H9 (cell line): ENCODE measurements around the gene OPRD1. TPM values are rescaled to one million over a fixed set of nuclear protein-coding genes. Genes with fewer than 3 reads are reported as not detected.

Experiments
- DNase-seq: peaks from one replicate; pipeline ENCODE4 v3.0.0-alpha.2; 2017
- H2AFZ ChIP-seq: one replicate; pipeline ENCODE4 v1.6.1; 2013; ENCODE audit warnings: mild to moderate bottlenecking, low read length, control low read depth, moderate library complexity
- H2AK5ac ChIP-seq: 2 replicates; pipeline ENCODE4 v1.6.1; 2013; ENCODE audit warnings: low read length, control low read depth, mixed read lengths; ENCODE audit not compliant: insufficient read length
- H2BK120ac ChIP-seq: one replicate; pipeline ENCODE4 v1.6.1; 2013; ENCODE audit warnings: low read depth, mild to moderate bottlenecking, low read length, control low read depth, inconsistent platforms; ENCODE audit not compliant: poor library complexity, severe bottlenecking
- H2BK12ac ChIP-seq: 2 replicates; pipeline ENCODE4 v1.6.1; 2013; ENCODE audit warnings: low read length, control low read depth, mixed read lengths, low read depth; ENCODE audit not compliant: insufficient read length
- H2BK15ac ChIP-seq: 2 replicates; pipeline ENCODE4 v1.6.1; 2013; ENCODE audit warnings: low read depth, low read length, control low read depth
- H2BK20ac ChIP-seq: one replicate; pipeline ENCODE4 v1.6.1; 2013; ENCODE audit warnings: low read depth, mild to moderate bottlenecking, low read length, control low read depth, inconsistent platforms; ENCODE audit not compliant: poor library complexity, severe bottlenecking
- H2BK5ac ChIP-seq: 2 replicates; pipeline ENCODE4 v1.6.1; 2013; ENCODE audit warnings: low read length, control low read depth, mixed read lengths; ENCODE audit not compliant: insufficient read length
- H3K14ac ChIP-seq: 2 replicates; pipeline ENCODE4 v1.6.1; 2013; ENCODE audit warnings: low read length, control low read depth; ENCODE audit not compliant: insufficient read depth
- H3K18ac ChIP-seq: 2 replicates; pipeline ENCODE4 v1.6.1; 2013; ENCODE audit warnings: low read depth, mild to moderate bottlenecking, mixed read lengths, low read length, control low read depth; ENCODE audit not compliant: insufficient read length
- H3K23ac ChIP-seq: 2 replicates; pipeline ENCODE4 v1.6.1; 2013; ENCODE audit warnings: low read length, control low read depth, mixed read lengths, low read depth; ENCODE audit not compliant: insufficient read length
- H3K23me2 ChIP-seq: 2 replicates; pipeline ENCODE4 v1.6.1; 2013; ENCODE audit warnings: low read depth, mild to moderate bottlenecking, mixed read lengths, low read length, control low read depth; ENCODE audit not compliant: insufficient read length, poor library complexity, severe bottlenecking
- H3K27ac ChIP-seq: 2 replicates; pipeline ENCODE4 v1.5.1; 2013; ENCODE audit warnings: low read length, control low read depth, mixed read lengths, low read depth; ENCODE audit not compliant: insufficient read length
- H3K27me3 ChIP-seq: 2 replicates; pipeline ENCODE4 v1.6.1; 2013; ENCODE audit warnings: low read length, control low read depth, inconsistent platforms; ENCODE audit not compliant: insufficient read depth
- H3K4ac ChIP-seq: 2 replicates; pipeline ENCODE4 v1.6.1; 2013; ENCODE audit warnings: low read depth, mild to moderate bottlenecking, control low read depth, inconsistent platforms, low read length, moderate library complexity
- H3K4me1 ChIP-seq: 2 replicates; pipeline ENCODE4 v1.6.1; 2013; ENCODE audit warnings: low read length, control low read depth, inconsistent platforms; ENCODE audit not compliant: insufficient read depth
- H3K4me2 ChIP-seq: 2 replicates; pipeline ENCODE4 v1.6.1; 2013; ENCODE audit warnings: low read length, control low read depth, mixed read lengths; ENCODE audit not compliant: insufficient read length, insufficient read depth
- H3K56ac ChIP-seq: 2 replicates; pipeline ENCODE4 v1.6.1; 2013; ENCODE audit warnings: low read depth, mild to moderate bottlenecking, mixed read lengths, low read length, control low read depth; ENCODE audit not compliant: insufficient read length
- H3K79me1 ChIP-seq: 2 replicates; pipeline ENCODE4 v1.6.1; 2013; ENCODE audit warnings: low read depth, mild to moderate bottlenecking, moderate library complexity, low read length, control low read depth, inconsistent platforms; ENCODE audit not compliant: insufficient read depth, poor library complexity, severe bottlenecking
- H3K79me2 ChIP-seq: 2 replicates; pipeline ENCODE4 v1.6.1; 2013; ENCODE audit warnings: low read length, control low read depth, inconsistent platforms; ENCODE audit not compliant: insufficient read depth
- H3K9ac ChIP-seq: 2 replicates; pipeline ENCODE4 v1.6.1; 2013; ENCODE audit warnings: low read length, control low read depth, mixed read lengths; ENCODE audit not compliant: insufficient read length; ENCODE audit errors: extremely low read depth
- H3K9me3 ChIP-seq: one replicate; pipeline ENCODE4 v1.6.1; 2013; ENCODE audit warnings: low read depth, low read length, inconsistent platforms; ENCODE audit not compliant: control insufficient read depth
- H3T11ph ChIP-seq: one replicate; pipeline ENCODE4 v1.6.1; 2013; ENCODE audit warnings: mild to moderate bottlenecking, low read length, control low read depth, inconsistent platforms
- H4K20me1 ChIP-seq: one replicate; pipeline ENCODE4 v1.6.1; 2013; ENCODE audit not compliant: control insufficient read depth, insufficient read length, insufficient read depth
- H4K5ac ChIP-seq: 2 replicates; pipeline ENCODE4 v1.6.1; 2013; ENCODE audit warnings: low read depth, mild to moderate bottlenecking, mixed read lengths, low read length, control low read depth; ENCODE audit not compliant: insufficient read length
- H4K8ac ChIP-seq: replicated peaks from 2 replicates; pipeline ENCODE4 v1.6.1; 2013; ENCODE audit warnings: low read length, control low read depth, mixed read lengths, low read depth; ENCODE audit not compliant: insufficient read length
- H4K91ac ChIP-seq: 2 replicates; pipeline ENCODE4 v1.6.1; 2013; ENCODE audit warnings: low read depth, mild to moderate bottlenecking, moderate library complexity, mixed read lengths, low read length, control low read depth; ENCODE audit not compliant: insufficient read length
- H3K27ac Mint-ChIP-seq, 3 experiments: 2 replicates in 2 of 3; 3 replicates in 1 of 3; pipeline ENCODE4 v1.8.0; 2020 to 2021; ENCODE audit warnings: mixed read lengths in 3 of 3, mild to moderate bottlenecking in 1 of 3, moderate library complexity in 1 of 3
- H3K27me3 Mint-ChIP-seq: 2 replicates; pipeline ENCODE4 v1.8.0; 2021; ENCODE audit warnings: low read depth, mild to moderate bottlenecking, moderate library complexity, mixed read lengths
- H3K36me3 Mint-ChIP-seq, 3 experiments: 2 replicates in 2 of 3; 3 replicates in 1 of 3; pipeline ENCODE4 v1.8.0; 2020 to 2021; ENCODE audit warnings: low read depth in 3 of 3, mixed read lengths in 3 of 3; ENCODE audit not compliant: insufficient read depth in 1 of 3
- H3K4me1 Mint-ChIP-seq, 2 experiments: 2 replicates each; pipeline ENCODE4 v1.8.0; 2020; ENCODE audit warnings: mixed read lengths in 2 of 2
- H3K4me3 Mint-ChIP-seq, 2 experiments: 2 replicates in 1 of 2; 3 replicates in 1 of 2; pipeline ENCODE4 v1.8.0; 2020 to 2021; ENCODE audit warnings: mild to moderate bottlenecking in 2 of 2, mixed read lengths in 2 of 2, moderate library complexity in 1 of 2
- H3K9me3 Mint-ChIP-seq, 2 experiments: 2 replicates in 1 of 2; 3 replicates in 1 of 2; pipeline ENCODE4 v1.8.0; 2020; ENCODE audit warnings: mild to moderate bottlenecking in 2 of 2, mixed read lengths in 2 of 2, moderate library complexity in 1 of 2
- CTCF ChIP-seq: fragments of 200-600 bp; sonication (generic); conservative IDR thresholded peaks from 3 replicates; pipeline ENCODE4 v1.8.0; 2021; ENCODE audit warnings: antibody characterized with exemption, mild to moderate bottlenecking
- WGBS: extraction: QIAGEN DNeasy Blood & Tissue Kit; methylation state at CpG from one replicate; pipeline ENCODE4 v1.1.7; 2013; ENCODE audit warnings: missing lambda C conversion rate, low lambda C conversion rate, mixed read lengths; ENCODE audit not compliant: insufficient read length; ENCODE audit errors: extremely low coverage; 5-methylcytosine and 5-hydroxymethylcytosine counted together
- total RNA-seq: library from RNA; stranded (reverse); gene quantifications from 2 replicates; pipeline ENCODE4 v1.2.1, GENCODE V29; 2021

OPRD1 gene
- total RNA-seq, 1 experiment from 2014 or later = 1.8 TPM

GRCh38 chr1:28855969-28856368 lies 44.0 kb downstream of the OPRD1 start:
- no peak overlapping the region for H3K23ac ChIP-seq
- no peak overlapping the region for H2BK12ac ChIP-seq
- no peak overlapping the region for H3K14ac ChIP-seq
- H2BK15ac ChIP-seq = no peak overlapping the region
- H3K4me3 Mint-ChIP-seq = no peak overlapping the region
- H3K9me3 ChIP-seq = no peaks in the 10 kb centered on the region
- H2BK5ac ChIP-seq = no peak overlapping the region
- H2AK5ac ChIP-seq = no peak overlapping the region
- no peak overlapping the region for H3K18ac ChIP-seq
- no peak overlapping the region for H3T11ph ChIP-seq
- peaks cover 3% of the 10 kb centered on the region for H4K20me1 ChIP-seq
- no peaks in the 10 kb centered on the region for H3K79me2 ChIP-seq
- H3K4me1 Mint-ChIP-seq = peaks cover 7 to 19% of the 10 kb centered on the region in 2 experiments
- no peak overlapping the region for H4K91ac ChIP-seq
- H2AFZ ChIP-seq = no peak overlapping the region
- H3K9me3 Mint-ChIP-seq = no peaks in the 10 kb centered on the region
- H2BK20ac ChIP-seq = no peak overlapping the region
- H3K27ac ChIP-seq = no peak overlapping the region
- no peak for DNase-seq
- no peak for TF ChIP-seq CTCF
- no peaks in the 10 kb centered on the region for H3K27me3 ChIP-seq
- no peak overlapping the region for H4K5ac ChIP-seq
- no peaks in the 10 kb centered on the region; the same call in 1 of the 2 replicates for H3K27me3 Mint-ChIP-seq
- no peaks in the 10 kb centered on the region for H3K79me1 ChIP-seq
- H3K23me2 ChIP-seq = no peaks in the 10 kb centered on the region
- no CpG with 5 or more reads among the region's 7 CpGs for WGBS
- H3K4me2 ChIP-seq = no peak overlapping the region
- no peak overlapping the region for H3K4ac ChIP-seq
- no peak overlapping the region for H3K27ac Mint-ChIP-seq
- no peak overlapping the region for H3K9ac ChIP-seq
- no peak overlapping the region for H4K8ac ChIP-seq
- no peaks in the 10 kb centered on the region for H3K4me1 ChIP-seq
- H2BK120ac ChIP-seq = no peak overlapping the region
- no peak overlapping the region for H3K56ac ChIP-seq
- H3K36me3 Mint-ChIP-seq = peaks cover 0 to 3% (median 0%) of the 10 kb centered on the region in 3 experiments; a peak in 1 of 7 replicates
